ENCODE results near the gene LSS.
A peak's percentile ranks its signal among the peaks of the same experiment; 100 is the strongest.
"Not testable (repeated sequence)": the region's sequence is repeated elsewhere in the genome, so short reads cannot be mapped to it uniquely, and the experiment has no call there.

Gene LSS

DNA sequence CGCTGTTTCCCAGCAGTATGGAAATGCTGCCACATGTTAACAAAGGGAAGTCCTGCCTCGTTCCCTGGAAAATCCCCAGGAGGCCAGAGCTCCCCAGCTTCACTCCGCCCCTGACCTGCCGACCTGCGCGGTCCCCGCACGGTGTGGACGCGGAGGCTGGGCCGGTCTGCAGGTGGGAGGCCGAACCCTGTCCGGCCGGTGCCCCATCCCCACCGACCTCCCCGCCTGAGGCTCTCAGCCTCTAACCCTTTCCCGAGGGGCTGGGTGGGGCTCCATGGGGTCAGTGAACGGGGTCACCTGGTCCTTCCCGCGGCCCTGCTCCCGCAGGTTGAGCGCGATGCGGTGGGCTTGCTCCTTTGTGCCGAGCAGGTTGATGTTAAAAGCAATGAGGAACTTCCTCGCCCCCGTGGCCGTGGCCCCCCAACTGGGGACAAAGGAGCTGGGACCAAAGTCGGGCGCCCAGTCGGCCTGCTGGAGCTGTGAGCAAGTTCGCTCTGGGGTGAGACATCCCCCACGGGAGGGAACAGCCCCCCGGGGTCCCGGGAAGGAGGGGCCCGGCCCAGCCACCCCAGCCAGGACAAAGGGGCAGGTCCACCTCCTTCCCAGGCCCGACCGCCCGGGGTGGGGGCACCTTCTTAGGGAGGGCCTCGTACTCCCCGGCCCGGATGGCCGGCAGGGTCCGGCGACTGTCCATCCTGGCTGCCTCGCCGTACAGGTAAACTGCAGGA lies 77.1 kb downstream of the LSS start:
- DNase-seq = no peak

- no peak for DNase-seq
These were observed 78.0 kb downstream of the LSS start for GRCh38 chr21:46150491-46151121.

- DNase-seq = no peak
These were observed 78.5 kb downstream of the LSS start for GRCh38 chr21:46150073-46150472.

DNA sequence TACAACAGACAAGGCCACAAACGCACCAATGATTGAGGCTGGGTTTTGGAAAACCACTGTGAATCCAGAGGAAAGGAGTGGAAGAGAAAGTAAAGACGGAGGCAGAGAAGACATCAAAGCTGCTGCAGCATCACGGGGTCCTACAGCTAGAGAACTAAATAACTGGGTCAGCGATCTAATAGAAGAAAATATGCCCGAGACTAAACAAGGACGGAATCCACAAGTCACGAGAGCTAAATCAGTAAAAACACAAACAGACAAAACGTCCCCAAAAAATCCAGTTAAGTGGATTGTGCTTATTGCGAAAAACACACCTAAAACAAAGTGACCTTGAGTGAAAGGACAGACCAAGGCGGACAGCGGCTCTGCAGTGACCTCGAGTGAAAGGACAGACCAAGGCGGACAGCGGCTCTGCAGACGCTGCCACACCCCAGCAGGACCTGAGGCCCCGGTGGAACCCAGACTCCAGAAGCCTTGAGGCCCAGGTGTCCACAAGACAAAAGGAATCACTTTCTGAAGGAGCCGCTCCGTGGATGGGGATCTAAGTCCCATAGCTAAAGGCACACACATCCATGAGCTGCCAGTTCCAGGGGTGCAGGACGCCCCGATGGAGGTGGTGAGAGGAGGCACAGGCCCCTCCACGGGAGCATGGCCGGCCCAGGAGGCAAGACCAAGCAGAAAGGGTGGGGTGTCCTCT lies 79.2 kb downstream of the LSS start:
- no peak for DNase-seq

GRCh38 chr21:46148106-46148505 lies 80.5 kb downstream of the LSS start:
- DNase-seq = no peak

DNA sequence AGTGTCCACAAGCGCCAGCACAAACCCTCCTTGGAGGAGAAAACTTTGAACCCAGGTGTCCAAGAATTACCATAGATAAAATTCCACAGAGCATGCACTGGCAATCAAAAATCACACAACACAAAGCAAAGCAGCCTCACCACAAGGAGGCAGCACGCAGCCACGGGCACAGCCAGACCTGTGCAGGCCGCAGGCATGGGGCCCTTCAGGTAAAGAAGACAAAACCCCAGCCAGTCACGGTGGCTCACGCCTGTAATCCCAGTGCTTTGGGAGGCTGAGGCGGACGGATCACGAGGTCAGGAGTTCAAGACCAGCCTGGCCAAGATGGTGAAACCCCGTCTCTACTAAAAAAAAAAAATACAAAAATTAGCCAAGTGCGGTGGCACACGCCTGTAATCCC lies 81.1 kb downstream of the LSS start:
- DNase-seq = peak; percentile 30 to 37

DNA sequence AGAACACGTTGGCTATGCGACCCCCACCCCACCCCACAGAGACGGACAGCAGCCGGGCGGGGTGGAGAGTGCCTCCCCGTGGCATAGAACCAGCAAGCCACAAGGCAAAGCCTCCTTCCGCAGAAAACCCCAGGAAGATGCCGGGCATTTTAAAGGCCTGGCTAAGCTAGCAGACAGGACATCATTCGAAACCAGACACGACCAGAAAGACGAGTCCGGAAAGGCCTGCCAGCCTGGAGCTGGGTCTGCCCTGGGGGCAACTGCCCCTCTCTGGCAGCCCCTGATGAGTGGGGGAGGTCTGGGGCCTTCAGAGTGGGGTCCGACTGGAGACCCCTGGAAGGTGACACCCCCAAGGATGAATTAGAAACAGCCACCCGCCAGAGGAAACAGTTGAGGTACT lies 81.7 kb downstream of the LSS start:
- DNase-seq = no peak

DNA sequence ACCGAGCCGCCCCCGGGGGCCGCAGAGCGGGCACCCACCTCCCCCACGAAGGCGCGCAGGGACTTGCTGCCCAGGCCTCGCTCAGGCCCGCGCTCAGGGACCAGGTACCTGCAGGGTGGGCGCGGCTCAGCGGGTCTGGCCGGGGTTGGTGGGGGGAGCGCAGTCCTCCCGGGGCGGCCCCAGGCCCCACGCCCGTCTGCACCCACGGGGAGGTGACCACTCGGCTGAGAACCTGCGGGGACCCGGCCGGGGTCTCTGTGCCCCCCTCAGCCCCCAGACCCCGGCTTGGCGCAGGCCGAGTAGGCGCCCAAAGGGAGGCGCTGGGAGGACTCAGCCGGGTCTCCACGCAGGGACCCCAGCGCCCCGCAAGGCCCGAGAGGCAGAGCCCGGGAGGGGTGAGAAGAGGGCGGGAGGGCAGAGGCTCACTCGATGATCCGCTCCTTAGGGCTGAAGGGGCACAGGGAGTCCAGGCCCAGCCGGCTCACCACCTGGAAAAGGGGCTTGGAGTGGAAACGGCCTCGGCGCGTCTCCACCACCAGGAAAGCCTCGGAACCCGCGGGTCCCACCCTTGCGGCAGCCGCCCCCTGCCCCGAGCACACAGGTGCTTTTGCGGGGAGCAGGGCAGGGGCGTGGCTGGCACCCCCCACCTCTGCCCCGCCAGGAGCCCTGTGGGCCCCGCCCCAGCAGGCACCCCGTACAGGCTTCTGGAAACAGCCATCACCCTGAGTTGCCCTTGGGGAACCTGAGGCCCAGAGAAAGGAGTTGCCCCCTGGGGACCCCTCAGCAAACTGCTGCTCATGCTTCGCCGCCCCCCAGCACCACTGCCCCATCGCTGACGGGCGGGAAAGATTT lies 82.5 kb downstream of the LSS start:
- no peak for DNase-seq

- DNase-seq = no peak
These were observed 83.3 kb downstream of the LSS start for GRCh38 chr21:46145159-46145839.

DNA sequence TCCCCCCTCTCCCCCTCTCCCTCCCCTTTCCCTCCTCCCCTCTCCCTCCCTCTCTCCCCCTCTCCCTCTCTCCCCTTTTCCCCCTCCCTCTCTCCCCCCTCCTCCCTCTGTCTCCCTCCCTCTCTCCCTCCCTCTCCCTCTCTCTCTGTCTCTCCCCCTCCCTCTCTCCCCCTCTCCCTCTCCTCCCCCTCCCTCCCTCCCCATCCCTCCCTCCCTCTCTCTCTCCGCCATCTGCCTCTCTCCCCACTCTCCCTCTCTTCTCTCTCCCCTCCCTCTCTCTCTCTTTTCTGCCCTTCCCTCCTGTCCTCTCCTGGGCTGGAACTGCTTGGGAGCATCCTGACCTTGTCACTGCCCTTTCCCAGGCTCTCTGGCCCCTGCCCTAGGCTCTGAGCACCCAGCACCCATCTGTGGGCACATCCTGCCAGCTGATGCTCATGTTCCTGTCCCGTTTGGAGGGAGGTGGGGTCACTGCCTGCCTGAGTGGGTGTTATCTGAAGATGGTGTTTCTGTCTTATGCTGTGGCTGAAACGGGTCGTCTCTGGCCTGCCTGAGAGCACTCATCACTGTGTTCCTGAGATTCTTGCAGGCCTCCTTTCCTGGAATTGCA lies 84.0 kb downstream of the LSS start:
- DNase-seq = no peak

- DNase-seq = no peak
These were observed 85.7 kb downstream of the LSS start for GRCh38 chr21:46142582-46143473.

DNA sequence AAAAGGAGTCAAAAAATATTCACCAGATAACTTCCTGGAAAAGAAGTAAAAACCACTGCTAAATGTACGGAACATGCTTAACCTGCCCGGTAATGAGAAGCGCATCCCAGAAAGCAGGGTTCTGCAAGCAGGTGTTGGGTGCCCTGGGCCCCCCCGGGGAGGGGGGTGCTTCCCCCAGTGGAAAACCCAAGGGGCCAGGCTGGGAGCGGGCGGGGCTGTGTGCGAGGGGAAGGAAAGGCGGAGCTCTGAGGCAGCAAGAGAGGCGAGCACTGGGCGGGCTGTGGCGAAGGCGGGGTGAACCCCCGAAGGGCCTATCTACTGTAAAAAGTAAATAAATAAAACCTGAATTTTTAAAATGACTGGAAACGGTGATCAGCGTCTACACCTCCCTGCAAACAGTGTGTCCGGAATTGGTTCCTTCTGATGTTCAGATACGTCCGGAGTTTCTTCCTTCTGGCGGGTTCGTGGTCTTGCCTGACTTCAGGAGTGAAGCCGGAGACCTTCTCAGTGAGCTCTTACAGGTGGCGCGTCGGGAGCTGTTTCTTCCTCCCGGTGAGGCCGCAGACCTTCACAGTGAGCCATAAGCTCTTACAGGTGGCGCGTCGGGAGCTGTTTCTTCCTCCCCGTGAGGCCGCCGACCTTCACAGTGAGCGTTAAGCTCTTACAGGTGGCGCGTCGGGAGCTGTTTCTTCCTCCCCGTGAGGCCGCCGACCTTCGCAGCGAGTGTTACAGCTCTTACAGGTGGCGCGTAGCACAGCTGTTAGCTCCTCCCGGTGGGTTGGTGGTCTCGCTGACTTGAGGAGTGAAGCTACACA lies 86.6 kb downstream of the LSS start:
- no peak for DNase-seq

- not testable (repeated sequence) for DNase-seq
These were observed 88.1 kb downstream of the LSS start for GRCh38 chr21:46140352-46141003.

DNA sequence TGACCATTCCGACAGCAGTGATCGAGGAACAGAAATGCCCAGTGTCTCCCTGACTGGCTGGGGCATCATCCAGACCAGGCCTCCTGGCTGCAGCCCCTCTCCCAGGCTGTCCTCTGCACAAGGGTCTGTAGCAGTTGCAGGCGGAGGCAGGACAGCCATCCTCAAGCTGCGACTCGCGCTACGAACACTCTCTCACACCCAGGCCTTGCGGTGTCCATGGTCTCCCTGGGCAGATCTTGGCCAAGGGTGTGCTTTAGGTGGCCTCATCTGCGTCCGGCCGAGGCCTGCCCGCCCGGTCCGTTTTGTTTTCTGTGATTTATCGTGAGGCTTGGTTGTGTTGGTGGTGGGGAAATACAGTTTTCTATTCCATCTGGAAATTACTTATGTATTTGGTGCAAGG lies 88.9 kb downstream of the LSS start:
- no peak for DNase-seq

DNA sequence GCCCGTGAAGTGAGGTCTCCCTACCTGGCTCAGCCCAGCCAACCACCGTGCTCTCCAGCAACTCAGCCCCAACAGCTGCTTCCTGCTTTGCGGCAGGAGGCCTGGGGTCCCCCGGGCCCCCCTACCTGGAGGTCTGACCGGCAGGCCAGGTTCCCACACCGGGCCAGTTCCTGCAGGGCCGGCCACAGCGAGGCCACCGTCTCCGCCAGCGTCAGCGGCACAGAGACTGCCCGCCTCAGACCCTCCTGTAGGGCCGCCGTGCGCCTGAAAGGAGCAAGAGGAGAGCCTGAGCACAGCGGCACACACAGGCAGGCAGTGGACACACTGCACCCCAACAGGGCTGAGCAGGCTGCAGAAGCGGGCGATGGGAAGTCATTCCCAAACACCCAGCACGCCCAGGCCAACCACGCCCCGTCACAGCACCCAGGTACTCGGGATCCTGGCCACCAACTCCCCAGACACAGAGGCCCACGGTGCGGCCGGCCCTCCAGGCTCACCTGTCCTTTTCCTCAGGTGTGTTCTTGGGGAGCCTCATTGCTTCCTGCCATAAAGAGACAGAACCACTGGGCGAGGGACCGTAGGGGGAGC lies 90.1 kb downstream of the LSS start:
- no peak for DNase-seq
